Right lobe of liver (tissue), 4 donors: ENCODE measurements around the gene PHYKPL.

Source experiments
- POLR2A ChIP-seq: fragments of 450-650 bp; IDR thresholded peaks from one replicate; pipeline ENCODE4 v1.6.1; 2017; ENCODE audit warnings: antibody characterized with exemption, mild to moderate bottlenecking
- TF ChIP-seq, protein P1 (sequence below), 4 donors: fragments of 200-600 bp in 3 of 4; fragments of 450-650 bp in 1 of 4; IDR thresholded peaks; one replicate each; pipeline versions ENCODE4 v1.5.1 to v1.8.0; 2016 to 2022; ENCODE audit warnings: antibody characterized with exemption in 4 of 4, mild to moderate bottlenecking in 2 of 4
- donor health status: DM: no; HTN: no; CAD: no.
- donor health status: DM: no; HTN: no; CAD: no.
- donor health status: DM: no; HTN: yes; CAD: no.

DNA sequence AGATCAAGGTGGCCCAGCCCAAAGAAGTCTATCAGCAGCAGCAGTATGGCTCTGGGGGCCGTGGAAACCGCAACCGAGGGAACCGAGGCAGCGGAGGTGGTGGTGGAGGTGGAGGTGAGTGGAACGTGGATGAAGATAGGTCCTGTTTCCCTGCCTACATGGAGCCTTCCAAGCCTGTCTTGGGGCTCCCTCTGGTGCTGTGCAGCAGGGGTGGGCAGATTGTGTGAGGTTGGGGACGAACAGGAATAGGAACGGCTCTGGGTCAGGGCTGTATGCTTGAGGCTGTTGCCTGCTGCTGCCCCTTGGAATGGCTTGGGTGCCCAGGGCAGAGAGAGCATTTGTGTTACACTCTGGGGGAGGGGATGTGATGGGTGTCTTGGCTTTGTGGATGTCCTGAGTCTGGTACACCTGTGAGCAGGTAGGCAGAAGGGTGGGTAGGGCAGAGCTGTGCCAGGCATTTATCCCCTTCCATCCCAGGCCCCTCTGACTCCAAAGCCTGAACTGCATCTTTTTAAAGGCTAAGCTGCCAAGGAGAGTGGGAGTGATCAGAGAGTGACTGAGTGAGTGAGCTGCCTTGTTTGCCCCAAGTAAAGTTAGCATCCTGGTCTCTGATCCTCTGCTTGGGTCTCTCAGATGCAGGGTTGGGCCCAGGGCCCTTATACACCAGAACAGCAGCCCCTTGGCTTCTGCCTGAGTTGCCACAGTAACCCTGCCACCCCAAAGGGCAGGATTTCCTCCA, 23.1 kb downstream of the PHYKPL start:
- TF ChIP-seq, protein P1, sequence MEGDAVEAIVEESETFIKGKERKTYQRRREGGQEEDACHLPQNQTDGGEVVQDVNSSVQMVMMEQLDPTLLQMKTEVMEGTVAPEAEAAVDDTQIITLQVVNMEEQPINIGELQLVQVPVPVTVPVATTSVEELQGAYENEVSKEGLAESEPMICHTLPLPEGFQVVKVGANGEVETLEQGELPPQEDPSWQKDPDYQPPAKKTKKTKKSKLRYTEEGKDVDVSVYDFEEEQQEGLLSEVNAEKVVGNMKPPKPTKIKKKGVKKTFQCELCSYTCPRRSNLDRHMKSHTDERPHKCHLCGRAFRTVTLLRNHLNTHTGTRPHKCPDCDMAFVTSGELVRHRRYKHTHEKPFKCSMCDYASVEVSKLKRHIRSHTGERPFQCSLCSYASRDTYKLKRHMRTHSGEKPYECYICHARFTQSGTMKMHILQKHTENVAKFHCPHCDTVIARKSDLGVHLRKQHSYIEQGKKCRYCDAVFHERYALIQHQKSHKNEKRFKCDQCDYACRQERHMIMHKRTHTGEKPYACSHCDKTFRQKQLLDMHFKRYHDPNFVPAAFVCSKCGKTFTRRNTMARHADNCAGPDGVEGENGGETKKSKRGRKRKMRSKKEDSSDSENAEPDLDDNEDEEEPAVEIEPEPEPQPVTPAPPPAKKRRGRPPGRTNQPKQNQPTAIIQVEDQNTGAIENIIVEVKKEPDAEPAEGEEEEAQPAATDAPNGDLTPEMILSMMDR (IDR thresholded peaks at IDR 0.05), result no peak
- TF ChIP-seq POLR2A, result no peak
